Nephron (organoid): ENCODE measurements around the gene TMEM121.
A peak's percentile ranks its signal among the peaks of the same experiment; 100 is the strongest.

Experiments
- H3K27ac Mint-ChIP-seq, 3 experiments: 2 replicates each; pipeline ENCODE4 v1.8.0; 2020; ENCODE audit warnings: mixed read lengths in 3 of 3, mild to moderate bottlenecking in 2 of 3, moderate library complexity in 1 of 3
- H3K27me3 Mint-ChIP-seq: 2 replicates; pipeline ENCODE4 v1.8.0; 2021; ENCODE audit warnings: low read depth, mild to moderate bottlenecking, moderate library complexity, mixed read lengths
- H3K36me3 Mint-ChIP-seq: 2 replicates; pipeline ENCODE4 v1.8.0; 2020; ENCODE audit warnings: low read depth, mixed read lengths
- H3K4me1 Mint-ChIP-seq: 2 replicates; pipeline ENCODE4 v1.8.0; 2020; ENCODE audit warnings: mixed read lengths
- H3K4me3 Mint-ChIP-seq, 3 experiments: 2 replicates each; pipeline ENCODE4 v1.8.0; 2020; ENCODE audit warnings: mild to moderate bottlenecking in 3 of 3, mixed read lengths in 3 of 3, moderate library complexity in 2 of 3
- H3K9me3 Mint-ChIP-seq: 2 replicates; pipeline ENCODE4 v1.8.0; 2020; ENCODE audit warnings: mixed read lengths
- CTCF ChIP-seq, 3 experiments: fragments of 200-600 bp; sonication (generic); IDR thresholded peaks; one replicate each; pipeline ENCODE4 v1.5.0; 2021; ENCODE audit warnings: antibody characterized with exemption in 3 of 3; ENCODE audit not compliant: unreplicated experiment in 3 of 3

TMEM121 gene

GRCh38 chr14:105525861-105526775 lies at the start of gene TMEM121:
Gene TMEM121, plus strand, starts transcription at chr14:105526583. Its CDS starts 2,252 bp downstream, at chr14:105528835.
- Mint-ChIP-seq H3K4me3 (peak within 1 kb of the TSS; percentile 83 to 85 (median 84)), H3K36me3 (no peaks in the 10 kb centered on the region), H3K4me1 (no peaks in the 10 kb centered on the region), H3K9me3 (no peaks in the 10 kb centered on the region), H3K27ac (peak within 1 kb of the TSS in 1 of 3 experiments; percentile 68), H3K27me3 (peaks cover 42% of the 10 kb centered on the region)
- no peak for TF ChIP-seq CTCF (IDR thresholded peaks at IDR 0.05; ENCODE audit: unreplicated experiment in 3 of 3)

GRCh38 chr14:105476831-105477659 lies 49.3 kb upstream of the TMEM121 start:
- Mint-ChIP-seq H3K4me1 (peaks cover 20% of the 10 kb centered on the region), H3K9me3 (no peaks in the 10 kb centered on the region), H3K36me3 (no peaks in the 10 kb centered on the region), H3K27me3 (peaks cover 34% of the 10 kb centered on the region), H3K4me3 (peak overlapping the region; percentile 73 to 80 (median 78)), H3K27ac (peak overlapping the region; percentile 55 to 64 (median 56))
- TF ChIP-seq CTCF (IDR thresholded peaks at IDR 0.05; ENCODE audit: unreplicated experiment in 3 of 3), result no peak

GRCh38 chr14:105477660-105478397 lies 48.6 kb upstream of the TMEM121 start:
- H3K4me3 Mint-ChIP-seq, result peak overlapping the region; percentile 65 to 75 (median 73)
- H3K36me3 Mint-ChIP-seq, result no peaks in the 10 kb centered on the region
- peaks cover 41% of the 10 kb centered on the region for H3K27me3 Mint-ChIP-seq
- peaks cover 25% of the 10 kb centered on the region for H3K4me1 Mint-ChIP-seq
- no peak for TF ChIP-seq CTCF (IDR thresholded peaks at IDR 0.05; ENCODE audit: unreplicated experiment in 3 of 3)
- H3K27ac Mint-ChIP-seq, result peak overlapping the region in 1 of 3 experiments; percentile 35
- no peaks in the 10 kb centered on the region for H3K9me3 Mint-ChIP-seq

GRCh38 chr14:105478398-105479251 lies 47.8 kb upstream of the TMEM121 start:
- Mint-ChIP-seq H3K36me3 (no peaks in the 10 kb centered on the region), H3K4me1 (peaks cover 25% of the 10 kb centered on the region), H3K4me3 (no peak overlapping the region), H3K27ac (no peak overlapping the region), H3K27me3 (peaks cover 44% of the 10 kb centered on the region), H3K9me3 (no peaks in the 10 kb centered on the region)
- no peak for TF ChIP-seq CTCF (IDR thresholded peaks at IDR 0.05; ENCODE audit: unreplicated experiment in 3 of 3)
